HEK293T (cell line): Measurements from ENCODE around the gene IRAG1.

Source experiments
- CTCF ChIA-PET: fragments of 350-600 bp; formaldehyde crosslinking; extraction: SDS; loops from one replicate; lab custom pipeline; 2021; ENCODE audit warnings: antibody characterized with exemption, inconsistent platforms; lab: Yijun Ruan, JAX
- POLR2A ChIA-PET: fragments of 350-600 bp; formaldehyde crosslinking; extraction: SDS; loops from one replicate; lab custom pipeline; 2020; ENCODE audit warnings: antibody characterized with exemption, inconsistent platforms; lab: Yijun Ruan, JAX
- DNase-seq: peaks from one replicate; pipeline ENCODE4 v3.0.0; 2012; ENCODE audit warnings: mixed read lengths; ENCODE audit errors: extremely low spot score
- ARNT ChIP-seq: fragments of 450-650 bp; IDR thresholded peaks from 2 replicates; pipeline ENCODE4 v1.6.1; 2017; ENCODE audit warnings: mild to moderate bottlenecking
- BHLHE40 ChIP-seq: fragments of 450-650 bp; IDR thresholded peaks from 2 replicates; pipeline ENCODE4 v1.6.1; 2016; ENCODE audit warnings: mild to moderate bottlenecking, moderate library complexity, borderline replicate concordance
- CTBP1 ChIP-seq: fragments of 450-650 bp; IDR thresholded peaks from 2 replicates; pipeline ENCODE4 v1.6.1; 2016; ENCODE audit warnings: borderline replicate concordance
- ELF4 ChIP-seq: fragments of 450-650 bp; IDR thresholded peaks from 2 replicates; pipeline ENCODE4 v1.6.1; 2017; ENCODE audit warnings: antibody characterized with exemption
- FOXA1 ChIP-seq: fragments of 450-650 bp; IDR thresholded peaks from 2 replicates; pipeline ENCODE4 v1.6.1; 2016; ENCODE audit warnings: mild to moderate bottlenecking
- FOXK2 ChIP-seq: fragments of 450-650 bp; IDR thresholded peaks from 2 replicates; pipeline ENCODE4 v1.6.1; 2016; ENCODE audit warnings: mild to moderate bottlenecking
- FOXM1 ChIP-seq: fragments of 450-650 bp; IDR thresholded peaks from 2 replicates; pipeline ENCODE4 v1.6.1; 2017; ENCODE audit warnings: mild to moderate bottlenecking, borderline replicate concordance
- HDGF ChIP-seq: fragments of 450-650 bp; IDR thresholded peaks from 2 replicates; pipeline ENCODE4 v1.6.1; 2017; ENCODE audit warnings: antibody characterized with exemption, borderline replicate concordance
- L3MBTL2 ChIP-seq: fragments of 450-650 bp; conservative IDR thresholded peaks from 2 replicates; pipeline ENCODE4 v1.6.1; 2016; ENCODE audit warnings: mild to moderate bottlenecking
- LEF1 ChIP-seq: fragments of 450-650 bp; IDR thresholded peaks from 2 replicates; pipeline ENCODE4 v1.6.1; 2017; ENCODE audit warnings: mild to moderate bottlenecking, borderline replicate concordance
- NFRKB ChIP-seq: fragments of 450-650 bp; IDR thresholded peaks from 2 replicates; pipeline ENCODE4 v1.6.1; 2016; ENCODE audit warnings: mild to moderate bottlenecking, moderate library complexity
- SP1 ChIP-seq: fragments of 450-650 bp; IDR thresholded peaks from 2 replicates; pipeline ENCODE4 v1.6.1; 2017
- SUZ12 ChIP-seq: fragments of 450-650 bp; IDR thresholded peaks from 2 replicates; pipeline ENCODE4 v1.6.1; 2016; ENCODE audit warnings: mild to moderate bottlenecking
- TARDBP ChIP-seq: fragments of 450-650 bp; IDR thresholded peaks from 2 replicates; pipeline ENCODE4 v1.6.1; 2016
- ZNF384 ChIP-seq: fragments of 450-650 bp; IDR thresholded peaks from 2 replicates; pipeline ENCODE4 v1.6.1; 2016
- TF ChIP-seq, protein P1 (sequence below): fragments of 450-650 bp; IDR thresholded peaks from 2 replicates; pipeline ENCODE4 v1.6.1; 2016

IRAG1 gene

DNA sequence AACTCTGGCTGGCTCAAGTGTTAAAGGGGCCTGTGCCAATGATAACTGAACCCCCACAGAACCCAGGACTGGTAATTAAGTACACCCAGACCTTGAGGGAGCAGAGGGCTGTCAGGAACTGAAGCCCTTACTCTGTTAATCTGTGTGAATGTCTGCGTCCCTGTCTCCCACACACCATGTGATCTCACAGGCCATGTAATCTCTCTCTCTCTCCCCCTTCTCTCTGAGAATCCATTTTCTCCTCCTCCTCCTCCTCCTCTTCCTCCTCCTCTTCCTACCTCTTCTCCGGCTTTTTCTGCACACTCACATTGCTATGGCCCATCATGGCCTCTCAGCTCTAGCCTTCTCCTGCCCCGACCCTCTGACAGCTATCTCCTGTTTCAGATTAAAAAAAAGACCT is 14.6 kb upstream of the IRAG1 start:
- CTCF ChIA-PET = no interaction called here

DNA sequence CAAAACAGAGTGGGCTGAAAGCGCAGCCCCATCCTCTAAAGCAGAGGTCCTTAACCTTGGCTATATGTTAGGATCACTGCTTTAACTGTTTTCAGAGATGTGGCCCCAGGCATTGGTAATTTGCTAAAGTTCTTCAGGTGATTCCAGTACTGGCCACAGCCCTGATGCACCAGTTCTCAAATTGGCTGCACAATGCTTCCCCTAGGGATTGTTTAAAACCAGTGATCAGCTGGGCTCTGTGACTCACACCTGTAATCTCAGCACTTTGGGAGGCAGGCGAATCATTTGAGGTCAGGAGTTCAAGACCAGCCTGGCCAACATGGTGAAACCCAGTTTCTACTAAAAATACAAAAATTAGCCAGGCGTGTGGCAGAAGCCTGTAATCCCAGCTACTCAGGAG is 8.4 kb upstream of the IRAG1 start:
- TF ChIP-seq FOXK2 (no peak), BHLHE40 (no peak), ARNT (no peak), ELF4 (no peak), CTBP1 (no peak), HDGF (no peak), L3MBTL2 (no peak), FOXM1 (no peak), FOXA1 (no peak), ZNF384 (no peak), LEF1 (no peak), NFRKB (no peak), SP1 (no peak)
- ChIA-PET POLR2A (no interaction called here), CTCF (no interaction called here)
- DNase-seq = no peak

More for the DNA sequence above, 14.6 kb upstream of the IRAG1 start:
- DNase-seq = no peak
- TF ChIP-seq NFRKB = no peak
- POLR2A ChIA-PET = no interaction called here

DNA sequence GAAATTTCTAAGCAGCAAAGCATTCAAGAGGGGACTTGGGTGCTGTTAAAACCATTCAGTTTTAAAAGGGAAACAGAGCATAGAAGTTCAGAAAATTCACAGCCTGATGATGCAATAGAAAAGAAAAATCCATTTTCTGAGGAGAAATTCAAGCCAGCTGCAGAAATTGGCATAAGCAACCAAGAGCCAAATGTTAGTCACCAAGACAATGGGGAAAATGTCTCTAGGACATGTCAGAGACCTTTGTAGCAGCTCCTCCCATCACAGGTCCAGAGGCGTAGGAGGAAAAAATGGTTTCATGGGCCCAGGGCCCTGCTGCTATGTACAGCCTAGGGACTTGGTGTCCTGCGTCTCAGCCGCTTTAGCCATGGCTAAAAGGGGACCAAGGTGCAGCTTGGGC is 5.5 kb upstream of the IRAG1 start:
- no peak for DNase-seq
- CTCF ChIA-PET = no interaction called here
- TF ChIP-seq HDGF = no peak
- TF ChIP-seq LEF1 = no peak
- no peak for TF ChIP-seq ELF4
- no peak for TF ChIP-seq L3MBTL2
- no peak for TF ChIP-seq FOXM1
- no peak for TF ChIP-seq ZNF384
- TF ChIP-seq CTBP1 = no peak
- no peak for TF ChIP-seq NFRKB
- TF ChIP-seq, protein P1, sequence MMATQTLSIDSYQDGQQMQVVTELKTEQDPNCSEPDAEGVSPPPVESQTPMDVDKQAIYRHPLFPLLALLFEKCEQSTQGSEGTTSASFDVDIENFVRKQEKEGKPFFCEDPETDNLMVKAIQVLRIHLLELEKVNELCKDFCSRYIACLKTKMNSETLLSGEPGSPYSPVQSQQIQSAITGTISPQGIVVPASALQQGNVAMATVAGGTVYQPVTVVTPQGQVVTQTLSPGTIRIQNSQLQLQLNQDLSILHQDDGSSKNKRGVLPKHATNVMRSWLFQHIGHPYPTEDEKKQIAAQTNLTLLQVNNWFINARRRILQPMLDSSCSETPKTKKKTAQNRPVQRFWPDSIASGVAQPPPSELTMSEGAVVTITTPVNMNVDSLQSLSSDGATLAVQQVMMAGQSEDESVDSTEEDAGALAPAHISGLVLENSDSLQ = no peak
- TF ChIP-seq TARDBP = no peak
- TF ChIP-seq FOXK2 = no peak
- no peak for TF ChIP-seq ARNT
- TF ChIP-seq SP1 = no peak
- TF ChIP-seq FOXA1 = no peak
- POLR2A ChIA-PET = no interaction called here

DNA sequence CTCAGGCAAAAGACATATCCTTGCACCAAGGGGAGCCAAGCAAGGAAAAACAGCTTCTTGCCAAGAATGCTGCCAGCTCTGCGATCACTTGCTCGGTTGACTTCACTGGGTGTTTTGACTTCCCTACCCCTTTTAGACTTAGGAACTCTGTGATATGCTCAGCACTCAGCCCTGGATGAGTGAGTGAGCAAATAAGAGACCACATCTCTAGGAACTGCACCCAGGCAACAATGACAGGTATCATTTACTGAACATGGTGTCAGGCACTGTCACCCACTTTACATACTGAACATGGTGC is 3.7 kb upstream of the IRAG1 start:
- ChIA-PET CTCF (no interaction called here), POLR2A (no interaction called here)
- no peak for DNase-seq
- no peak for TF ChIP-seq ELF4
- TF ChIP-seq SP1 = no peak

DNA sequence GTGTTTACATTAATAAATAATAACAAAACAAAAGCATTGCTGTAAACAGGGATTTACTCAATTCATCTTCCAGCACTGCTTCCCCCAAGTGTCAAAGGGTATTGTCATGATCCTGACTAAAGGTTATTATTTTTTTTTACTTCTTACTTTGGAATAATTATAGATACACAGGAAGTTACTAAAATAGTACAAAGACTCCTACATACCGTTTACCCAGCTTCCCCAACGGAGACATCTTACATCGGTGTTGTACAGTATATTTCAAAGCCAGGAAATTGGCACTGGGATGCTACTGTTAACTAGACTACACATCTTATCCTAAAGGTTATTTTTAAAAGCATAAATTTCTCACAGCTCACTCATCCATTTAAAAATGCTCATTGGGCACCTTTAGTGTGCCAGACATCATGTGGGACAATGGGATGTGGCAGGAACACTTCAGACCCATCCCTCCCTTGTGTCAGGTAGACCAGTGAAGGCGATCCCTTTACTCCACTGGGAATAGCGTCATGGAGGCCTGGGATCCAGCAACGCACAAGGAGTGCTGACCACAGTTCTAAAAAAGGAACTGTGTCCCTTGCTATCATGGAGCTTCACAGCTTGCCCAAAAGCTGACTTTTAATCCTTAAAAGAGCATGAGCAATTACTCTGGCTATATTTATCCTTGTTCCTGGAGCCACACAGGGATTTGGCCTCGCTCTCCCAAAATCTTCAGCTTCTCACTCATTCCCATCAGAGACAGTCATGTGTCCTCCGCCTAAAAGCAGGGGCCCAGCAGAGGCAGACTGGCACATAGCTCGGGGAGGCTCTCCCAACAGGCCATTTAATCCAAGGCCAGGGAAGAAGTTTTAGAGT is 3.1 kb upstream of the IRAG1 start:
- CTCF ChIA-PET = no interaction called here
- POLR2A ChIA-PET = no interaction called here
- TF ChIP-seq NFRKB (no peak), BHLHE40 (no peak), ZNF384 (no peak), FOXA1 (no peak), FOXM1 (no peak), ELF4 (no peak), CTBP1 (no peak), SUZ12 (no peak), HDGF (no peak), FOXK2 (no peak)
- TF ChIP-seq, protein P1 = no peak
- no peak for DNase-seq

DNA sequence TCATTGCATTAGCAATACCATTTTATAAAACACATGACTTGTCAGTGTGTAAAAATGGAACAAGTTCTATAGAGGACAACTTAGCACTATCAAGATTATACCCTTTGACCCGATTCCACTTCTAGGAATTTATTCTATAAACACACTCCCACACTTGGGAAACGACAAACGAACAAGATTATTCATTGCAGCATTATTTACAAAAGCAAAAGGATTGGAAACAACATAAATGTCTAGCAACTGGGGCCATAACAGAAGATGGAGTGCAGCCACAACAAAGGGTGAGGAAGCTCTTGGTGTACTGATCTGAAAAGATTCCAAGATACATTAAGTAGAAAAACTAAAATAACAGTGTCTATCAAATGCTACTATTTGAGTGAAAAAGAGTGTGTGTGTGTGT is 2.3 kb upstream of the IRAG1 start:
- DNase-seq = no peak
- ChIA-PET CTCF (no interaction called here), POLR2A (no interaction called here)
- TF ChIP-seq FOXA1 (no peak), NFRKB (no peak), SUZ12 (no peak), FOXK2 (no peak), SP1 (no peak), CTBP1 (no peak), HDGF (no peak), L3MBTL2 (no peak), BHLHE40 (no peak), ELF4 (no peak), TARDBP (no peak), ZNF384 (no peak)
- TF ChIP-seq, protein P1 = no peak
